ENCODE data around the gene MYO1D. TPM values are rescaled to one million over a fixed set of nuclear protein-coding genes. Genes with fewer than 3 reads are reported as not detected.

The MYO1D gene
- total RNA-seq, 2 experiments from 2014 or later = 2.2 to 2.3 TPM

GRCh38 chr17:32627239-32627996 lies 249.5 kb downstream of the MYO1D start:
- no peak for DNase-seq
- no peaks in the 10 kb centered on the region for H3K36me3 Mint-ChIP-seq (ENCODE audit: low read depth)
- H3K9me3 Mint-ChIP-seq (ENCODE audit: insufficient read depth) = no peaks in the 10 kb centered on the region
- no peaks in the 10 kb centered on the region for H3K27me3 Mint-ChIP-seq (ENCODE audit: low read depth)
- H3K27ac Mint-ChIP-seq = no peak overlapping the region
- no peaks in the 10 kb centered on the region for H3K4me1 Mint-ChIP-seq (ENCODE audit: low read depth)
- ChIA-PET CTCF (no interaction called here), POLR2A (no interaction called here)
- ATAC-seq = no peak
- no peak overlapping the region for H3K4me3 Mint-ChIP-seq

- H3K36me3 Mint-ChIP-seq (ENCODE audit: low read depth) = no peaks in the 10 kb centered on the region
- no peaks in the 10 kb centered on the region for H3K9me3 Mint-ChIP-seq (ENCODE audit: insufficient read depth)
- H3K27ac Mint-ChIP-seq = no peak overlapping the region
- DNase-seq (no peak), ATAC-seq (no peak)
- no peaks in the 10 kb centered on the region for H3K4me1 Mint-ChIP-seq (ENCODE audit: low read depth)
- H3K27me3 Mint-ChIP-seq (ENCODE audit: low read depth) = no peaks in the 10 kb centered on the region
- POLR2A ChIA-PET = no interaction called here
- no peak overlapping the region for H3K4me3 Mint-ChIP-seq
- CTCF ChIA-PET = no interaction called here
Measured at GRCh38 chr17:32626379-32626791, 250.5 kb downstream of the MYO1D start.

GRCh38 chr17:32625971-32626370 lies 251.0 kb downstream of the MYO1D start:
- Mint-ChIP-seq H3K4me3 (no peak overlapping the region), H3K4me1 (ENCODE audit: low read depth) (no peaks in the 10 kb centered on the region), H3K36me3 (ENCODE audit: low read depth) (no peaks in the 10 kb centered on the region), H3K9me3 (ENCODE audit: insufficient read depth) (no peaks in the 10 kb centered on the region), H3K27me3 (ENCODE audit: low read depth) (no peaks in the 10 kb centered on the region), H3K27ac (no peak overlapping the region)
- DNase-seq = no peak
- no peak for ATAC-seq
- ChIA-PET CTCF (no interaction called here), POLR2A (no interaction called here)

- Mint-ChIP-seq H3K36me3 (ENCODE audit: low read depth) (no peaks in the 10 kb centered on the region), H3K27me3 (ENCODE audit: low read depth) (no peaks in the 10 kb centered on the region), H3K27ac (no peak overlapping the region)
Measured at GRCh38 chr17:32623196-32623595, 253.7 kb downstream of the MYO1D start.

GRCh38 chr17:32622540-32622939 lies 254.4 kb downstream of the MYO1D start:
- ATAC-seq (no peak), DNase-seq (no peak)
- ChIA-PET CTCF (no interaction called here), POLR2A (no interaction called here)
- no peaks in the 10 kb centered on the region for H3K27me3 Mint-ChIP-seq (ENCODE audit: low read depth)
- no peaks in the 10 kb centered on the region for H3K36me3 Mint-ChIP-seq (ENCODE audit: low read depth)
- H3K4me1 Mint-ChIP-seq (ENCODE audit: low read depth) = no peaks in the 10 kb centered on the region
- no peak overlapping the region for H3K27ac Mint-ChIP-seq
- no peaks in the 10 kb centered on the region for H3K9me3 Mint-ChIP-seq (ENCODE audit: insufficient read depth)
- H3K4me3 Mint-ChIP-seq = no peak overlapping the region

More at GRCh38 chr17:32623196-32623595, 253.7 kb downstream of the MYO1D start:
- no peak for ATAC-seq
- no peaks in the 10 kb centered on the region for H3K4me1 Mint-ChIP-seq (ENCODE audit: low read depth)
- ChIA-PET POLR2A (no interaction called here), CTCF (no interaction called here)
- no peaks in the 10 kb centered on the region for H3K9me3 Mint-ChIP-seq (ENCODE audit: insufficient read depth)
- DNase-seq = no peak
- H3K4me3 Mint-ChIP-seq = no peak overlapping the region

- DNase-seq (no peak), ATAC-seq (no peak)
- H3K27me3 Mint-ChIP-seq (ENCODE audit: low read depth) = no peaks in the 10 kb centered on the region
- no peaks in the 10 kb centered on the region for H3K9me3 Mint-ChIP-seq (ENCODE audit: insufficient read depth)
- POLR2A ChIA-PET = no interaction called here
- no peak overlapping the region for H3K27ac Mint-ChIP-seq
- no peaks in the 10 kb centered on the region for H3K36me3 Mint-ChIP-seq (ENCODE audit: low read depth)
- CTCF ChIA-PET = no interaction called here
- no peak overlapping the region for H3K4me3 Mint-ChIP-seq
- no peaks in the 10 kb centered on the region for H3K4me1 Mint-ChIP-seq (ENCODE audit: low read depth)
Measured at GRCh38 chr17:32621612-32622312, 255.2 kb downstream of the MYO1D start.

GRCh38 chr17:32615326-32615725 lies 261.6 kb downstream of the MYO1D start:
- POLR2A ChIA-PET = no interaction called here
- Mint-ChIP-seq H3K27ac (no peak overlapping the region), H3K36me3 (ENCODE audit: low read depth) (no peaks in the 10 kb centered on the region), H3K4me3 (no peak overlapping the region), H3K27me3 (ENCODE audit: low read depth) (peaks cover 6% of the 10 kb centered on the region), H3K9me3 (ENCODE audit: insufficient read depth) (no peaks in the 10 kb centered on the region), H3K4me1 (ENCODE audit: low read depth) (no peaks in the 10 kb centered on the region)
- CTCF ChIA-PET = no interaction called here
- no peak for DNase-seq
- ATAC-seq = no peak

- Mint-ChIP-seq H3K9me3 (ENCODE audit: insufficient read depth) (no peaks in the 10 kb centered on the region), H3K27ac (no peak overlapping the region), H3K36me3 (ENCODE audit: low read depth) (no peaks in the 10 kb centered on the region), H3K4me1 (ENCODE audit: low read depth) (peaks cover 8% of the 10 kb centered on the region), H3K4me3 (no peak overlapping the region), H3K27me3 (ENCODE audit: low read depth) (peaks cover 6% of the 10 kb centered on the region)
- CTCF ChIA-PET = interaction anchor here (1.1 to 2.5 kb wide), 4 partner anchors 127 to 167 kb away, joined by 3 to 22 read pairs (median 4); partner anchors contain the start of gene PSMD11
- DNase-seq = no peak
- POLR2A ChIA-PET = no interaction called here
- ATAC-seq = no peak
Measured at GRCh38 chr17:32610943-32611342, 266.0 kb downstream of the MYO1D start.

GRCh38 chr17:32609884-32610650 lies 266.9 kb downstream of the MYO1D start:
- DNase-seq (no peak), ATAC-seq (no peak)
- ChIA-PET CTCF (interaction anchor here (0.7 to 2.5 kb wide), 5 partner anchors 126 to 148 kb away, joined by 3 to 22 read pairs (median 4); no protein-coding TSS in a partner anchor), POLR2A (no interaction called here)
- Mint-ChIP-seq H3K27ac (no peak overlapping the region), H3K9me3 (ENCODE audit: insufficient read depth) (no peaks in the 10 kb centered on the region), H3K36me3 (ENCODE audit: low read depth) (no peaks in the 10 kb centered on the region), H3K4me3 (no peak overlapping the region), H3K4me1 (ENCODE audit: low read depth) (peaks cover 8% of the 10 kb centered on the region), H3K27me3 (ENCODE audit: low read depth) (peaks cover 5% of the 10 kb centered on the region)

GRCh38 chr17:32609085-32609484 lies 267.8 kb downstream of the MYO1D start:
- ChIA-PET CTCF (interaction anchor here (0.7 to 3.0 kb wide), 8 partner anchors 18 to 165 kb away, joined by 3 to 35 read pairs (median 4); partner anchors contain the start of gene PSMD11), POLR2A (no interaction called here)
- Mint-ChIP-seq H3K4me3 (no peak overlapping the region), H3K27me3 (ENCODE audit: low read depth) (no peaks in the 10 kb centered on the region), H3K27ac (no peak overlapping the region), H3K9me3 (ENCODE audit: insufficient read depth) (no peaks in the 10 kb centered on the region), H3K36me3 (ENCODE audit: low read depth) (no peaks in the 10 kb centered on the region), H3K4me1 (ENCODE audit: low read depth) (peaks cover 8% of the 10 kb centered on the region)
- ATAC-seq = peak; percentile 100
- peak; percentile 83 for DNase-seq

GRCh38 chr17:32608267-32608666 lies 268.7 kb downstream of the MYO1D start:
- H3K36me3 Mint-ChIP-seq (ENCODE audit: low read depth) = no peaks in the 10 kb centered on the region
- no peak overlapping the region for H3K27ac Mint-ChIP-seq
- H3K4me1 Mint-ChIP-seq (ENCODE audit: low read depth) = peaks cover 8% of the 10 kb centered on the region
- ChIA-PET CTCF (interaction anchor here (0.7 to 3.0 kb wide), 11 partner anchors 12 to 164 kb away, joined by 3 to 35 read pairs (median 3); partner anchors contain the start of gene PSMD11), POLR2A (interaction anchor here (0.6 kb wide), 2 partner anchors 91 to 120 kb away, joined by 3 to 4 read pairs; no protein-coding TSS in a partner anchor)
- no peak overlapping the region for H3K4me3 Mint-ChIP-seq
- ATAC-seq (no peak), DNase-seq (no peak)
- H3K27me3 Mint-ChIP-seq (ENCODE audit: low read depth) = no peaks in the 10 kb centered on the region
- H3K9me3 Mint-ChIP-seq (ENCODE audit: insufficient read depth) = no peaks in the 10 kb centered on the region

GRCh38 chr17:32604966-32605365 lies 272.0 kb downstream of the MYO1D start:
- no peaks in the 10 kb centered on the region for H3K36me3 Mint-ChIP-seq (ENCODE audit: low read depth)
- ATAC-seq (no peak), DNase-seq (no peak)
- H3K27ac Mint-ChIP-seq = no peak overlapping the region
- peaks cover 3% of the 10 kb centered on the region for H3K27me3 Mint-ChIP-seq (ENCODE audit: low read depth)
- POLR2A ChIA-PET = no interaction called here
- H3K4me3 Mint-ChIP-seq = no peak overlapping the region
- no peaks in the 10 kb centered on the region for H3K9me3 Mint-ChIP-seq (ENCODE audit: insufficient read depth)
- CTCF ChIA-PET = interaction anchor here (0.8 to 1.5 kb wide), 4 partner anchors 15 to 143 kb away, joined by 3 to 9 read pairs (median 4); no protein-coding TSS in a partner anchor
- H3K4me1 Mint-ChIP-seq (ENCODE audit: low read depth) = peaks cover 8% of the 10 kb centered on the region

All from activated CD8-positive, alpha-beta T cell treated with anti-CD3 and anti-CD28 coated beads, Interleukin-2, amount 10 ng/mL, durations not matched to agents 7 days and 5 days (primary cell).